Adipose tissue (tissue), 3 donors: ENCODE measurements around the gene XBP1. TPM values are rescaled to one million over a fixed set of nuclear protein-coding genes. Genes with fewer than 3 reads are reported as not detected.
A peak's percentile ranks its signal among the peaks of the same experiment; 100 is the strongest.
"Not testable (repeated sequence)": the region's sequence is repeated elsewhere in the genome, so short reads cannot be mapped to it uniquely, and the experiment has no call there.

ENCODE experiments used
- H3K27ac ChIP-seq: one replicate; pipeline ENCODE4 v1.5.1; 2013; ENCODE audit warnings: low read depth, low read length
- WGBS, 3 donors: extraction: QIAGEN DNeasy Blood & Tissue Kit; methylation state at CpG; one replicate each; pipeline ENCODE4 v1.1.7; 2013; 5-methylcytosine and 5-hydroxymethylcytosine counted together
- polyA plus RNA-seq, 3 donors: library from polyadenylated mRNA; stranded (reverse); fragments of 200-250 nt; gene quantifications; one replicate each; pipeline ENCODE4 v1.2.3, GENCODE V29; 2013
- donor health status: healthy with polysubstance abuse.
- donor health status: Bipolar disorder and iron deficiency.
- donor health status: healthy.

XBP1 gene
- polyA plus RNA-seq, 3 donors = 79.1 to 733 (median 151) TPM

DNA sequence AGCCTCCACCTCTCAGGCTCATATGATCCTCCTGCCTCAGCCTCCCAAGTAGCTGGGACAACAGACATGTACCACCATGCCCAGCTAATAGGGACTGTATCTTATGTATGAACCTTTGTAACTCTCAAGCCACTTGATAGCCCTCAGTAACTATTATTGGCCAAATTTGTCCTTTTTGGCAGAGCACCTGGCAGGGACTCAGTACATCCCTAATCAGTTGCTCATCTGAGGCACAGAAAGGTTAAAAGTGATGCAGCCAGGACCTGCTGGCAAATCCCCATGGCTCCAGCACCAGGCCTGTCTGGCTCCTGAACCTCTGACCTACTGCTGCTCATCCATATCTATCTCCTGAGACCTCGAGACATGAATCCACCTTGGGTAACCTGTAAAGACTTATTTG is 21.1 kb upstream of the XBP1 start:
- WGBS, 3 donors = 68 to 88% (median 82%) methylated on average over 1 of the region's 1 CpG
- H3K27ac ChIP-seq = no peak overlapping the region

DNA sequence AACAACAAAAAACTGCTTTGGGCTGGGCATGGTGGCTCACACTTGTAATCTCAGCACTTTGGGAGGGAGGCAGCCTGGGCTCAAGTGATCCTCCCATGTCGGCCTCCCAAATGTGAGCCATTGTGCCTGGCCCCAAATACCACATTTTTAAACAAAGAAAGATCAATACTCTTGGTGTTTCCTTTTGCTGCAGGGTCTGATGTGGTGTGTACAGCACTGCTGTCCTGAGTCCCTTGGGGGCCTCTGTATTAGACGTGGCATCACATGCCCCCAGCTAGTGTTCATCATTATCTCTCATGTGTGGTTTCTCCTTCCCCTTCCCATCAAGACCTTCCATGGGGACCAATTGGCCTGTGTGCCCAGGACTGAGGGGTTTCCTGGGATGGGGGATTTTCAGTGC is 20.5 kb upstream of the XBP1 start:
- no peak overlapping the region for H3K27ac ChIP-seq
- 62 to 87% (median 77%) methylated on average over 2 of the region's 2 CpGs for WGBS, 3 donors

DNA sequence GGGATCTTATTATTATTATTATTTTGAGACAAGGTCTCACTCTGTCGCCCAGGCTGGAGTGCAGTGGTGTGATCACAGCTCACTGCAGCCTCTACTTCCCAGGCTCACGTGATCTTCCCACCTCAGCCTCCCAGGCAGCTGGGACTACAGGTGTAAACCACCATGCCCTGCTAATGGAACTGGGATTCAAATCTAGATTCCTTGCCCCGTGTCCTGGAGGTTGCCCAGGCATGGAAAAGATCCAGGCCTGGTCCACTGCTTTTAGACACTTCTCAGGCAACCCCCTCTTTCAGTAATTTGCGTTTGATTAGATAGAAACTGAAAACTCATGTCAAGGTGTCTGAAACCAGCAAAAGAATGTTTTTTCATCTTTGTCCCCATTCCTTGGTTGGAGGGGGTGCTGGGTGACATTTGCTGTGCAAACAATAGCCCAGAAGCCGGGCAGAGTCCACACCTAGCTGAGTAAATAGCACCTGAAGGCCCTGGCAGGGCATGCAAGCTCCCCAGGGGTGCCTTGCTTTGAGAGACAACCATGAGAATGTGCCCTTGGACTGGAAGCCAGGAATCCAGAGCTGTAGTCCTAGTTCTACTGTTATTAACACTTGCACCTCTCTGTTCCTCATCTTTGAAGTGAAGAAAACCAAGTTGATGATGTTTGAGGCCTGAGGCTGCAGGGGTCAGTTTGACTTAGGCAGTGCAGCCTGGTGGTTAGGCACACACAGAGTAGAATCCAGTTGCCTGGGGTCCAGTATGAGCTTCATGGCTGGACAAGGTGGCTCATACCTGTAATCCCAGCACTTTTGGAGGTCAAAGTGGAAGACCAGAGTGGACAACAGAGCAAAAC is 19.1 kb upstream of the XBP1 start:
- no peak overlapping the region for H3K27ac ChIP-seq
- WGBS, 3 donors = 27 to 95% (median 76%) methylated on average over 5 of the region's 5 CpGs

DNA sequence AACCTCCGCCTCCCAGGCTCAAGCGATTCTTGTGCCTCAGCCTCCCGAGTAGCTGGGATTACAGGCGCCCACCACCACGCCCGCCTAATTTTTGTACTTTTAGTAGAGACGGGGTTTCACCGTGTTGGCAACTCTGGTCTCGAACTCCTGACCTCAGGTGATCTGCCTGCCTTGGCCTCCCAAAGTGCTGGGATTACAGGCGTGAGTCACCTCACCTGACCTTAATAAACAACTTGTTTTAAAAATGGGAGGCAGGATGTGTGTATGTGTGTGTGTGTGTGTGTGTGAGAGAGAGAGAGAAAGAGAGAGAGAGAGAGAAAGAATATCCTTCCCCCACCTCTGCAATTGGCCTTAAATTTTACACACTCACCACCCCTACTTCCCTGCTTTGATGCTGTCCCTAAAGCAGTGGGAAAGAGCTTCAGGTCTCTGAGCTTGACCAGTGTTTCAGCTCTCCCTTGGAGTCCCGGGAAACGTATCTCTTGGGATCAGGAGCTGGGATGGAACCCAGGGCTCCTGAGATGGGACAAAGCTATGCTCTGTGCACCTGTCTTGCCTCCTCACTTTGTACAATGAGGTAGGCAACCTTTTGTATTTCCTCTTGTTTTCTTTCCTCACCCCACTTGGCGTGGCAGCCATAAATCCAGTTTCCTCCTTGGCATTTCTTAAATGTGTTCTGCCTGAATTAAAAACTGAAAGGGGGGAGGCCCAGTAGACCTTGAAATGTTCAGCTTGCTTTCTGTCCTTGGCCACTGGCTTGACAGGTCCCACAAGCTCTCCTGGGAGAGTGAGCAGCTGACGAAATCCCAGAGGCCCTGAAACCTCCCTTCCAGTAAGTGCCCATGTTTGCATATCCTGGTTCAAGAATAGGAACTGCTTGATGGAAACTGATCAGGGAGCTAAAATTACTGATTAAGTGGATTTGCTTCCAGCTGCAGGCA is 17.8 kb upstream of the XBP1 start:
- H3K27ac ChIP-seq = no peak overlapping the region
- WGBS, 3 donors = 39 to 83% (median 78%) methylated on average over 14 of the region's 14 CpGs

DNA sequence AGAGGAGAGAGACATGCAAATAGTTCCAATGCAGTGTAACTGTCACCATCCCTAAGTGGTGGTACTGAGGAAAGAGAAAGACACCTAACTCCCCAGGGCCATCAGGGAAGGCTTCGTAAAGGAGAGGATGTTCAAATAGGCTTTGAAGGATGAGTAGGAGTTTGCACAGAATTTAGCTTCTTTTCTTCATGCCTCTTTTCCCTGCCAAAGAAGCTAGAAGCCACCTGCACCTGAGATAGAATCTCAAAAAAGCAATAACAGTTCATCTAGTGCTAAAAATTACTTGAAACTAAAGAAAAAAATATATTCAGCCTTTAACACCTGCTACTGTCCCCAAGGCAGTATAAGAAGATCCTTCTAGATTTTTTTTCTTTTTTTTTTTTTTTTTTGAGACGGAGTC is 16.7 kb upstream of the XBP1 start:
- 52 to 99% (median 97%) methylated on average over 2 of the region's 2 CpGs for WGBS, 3 donors
- no peak overlapping the region for H3K27ac ChIP-seq

DNA sequence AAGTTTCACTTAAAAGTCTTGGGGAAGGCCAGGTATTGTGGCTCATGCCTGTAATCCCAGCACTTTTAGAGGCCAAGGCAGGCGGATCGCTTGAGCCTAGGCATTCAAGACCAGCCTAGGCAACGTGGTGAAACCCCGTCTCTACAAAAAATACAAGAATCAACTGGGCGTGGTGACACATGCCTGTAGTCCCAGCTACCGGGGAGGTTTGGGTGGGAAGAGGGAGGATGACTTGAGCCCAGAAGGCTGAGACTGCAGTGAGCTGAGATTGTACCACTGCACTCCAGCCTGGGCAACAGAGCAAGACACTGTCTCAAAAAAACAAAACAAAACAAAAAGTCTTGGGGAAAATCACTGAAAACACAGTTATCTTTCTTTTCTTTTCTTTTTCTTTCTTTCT is 15.4 kb upstream of the XBP1 start:
- 71 to 86% (median 85%) methylated on average over 6 of the region's 6 CpGs for WGBS, 3 donors

DNA sequence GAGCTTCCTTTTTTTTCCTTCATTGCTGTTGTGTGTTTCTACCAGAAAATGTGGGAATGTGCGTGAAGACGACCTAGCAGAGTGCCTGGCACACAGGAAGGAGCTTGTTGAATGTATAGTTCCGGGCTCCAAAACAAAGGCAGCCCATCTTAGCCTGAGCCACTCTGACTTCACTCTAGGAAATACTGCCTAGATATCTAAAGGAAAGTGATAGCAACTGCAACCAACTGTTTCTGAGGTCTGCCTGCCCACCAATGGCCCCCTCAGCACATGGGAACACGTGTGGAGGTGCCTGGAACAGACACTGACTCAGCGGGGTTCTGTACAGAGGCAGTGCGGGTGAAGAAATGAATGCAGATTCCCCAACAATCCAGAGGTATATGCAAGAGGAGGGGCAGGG is 14.7 kb upstream of the XBP1 start:
- no peak overlapping the region for H3K27ac ChIP-seq
- WGBS, 3 donors = 52 to 60% (median 54%) methylated on average over 6 of the region's 6 CpGs

More for the DNA sequence above, 15.4 kb upstream of the XBP1 start:
- no peak overlapping the region for H3K27ac ChIP-seq

DNA sequence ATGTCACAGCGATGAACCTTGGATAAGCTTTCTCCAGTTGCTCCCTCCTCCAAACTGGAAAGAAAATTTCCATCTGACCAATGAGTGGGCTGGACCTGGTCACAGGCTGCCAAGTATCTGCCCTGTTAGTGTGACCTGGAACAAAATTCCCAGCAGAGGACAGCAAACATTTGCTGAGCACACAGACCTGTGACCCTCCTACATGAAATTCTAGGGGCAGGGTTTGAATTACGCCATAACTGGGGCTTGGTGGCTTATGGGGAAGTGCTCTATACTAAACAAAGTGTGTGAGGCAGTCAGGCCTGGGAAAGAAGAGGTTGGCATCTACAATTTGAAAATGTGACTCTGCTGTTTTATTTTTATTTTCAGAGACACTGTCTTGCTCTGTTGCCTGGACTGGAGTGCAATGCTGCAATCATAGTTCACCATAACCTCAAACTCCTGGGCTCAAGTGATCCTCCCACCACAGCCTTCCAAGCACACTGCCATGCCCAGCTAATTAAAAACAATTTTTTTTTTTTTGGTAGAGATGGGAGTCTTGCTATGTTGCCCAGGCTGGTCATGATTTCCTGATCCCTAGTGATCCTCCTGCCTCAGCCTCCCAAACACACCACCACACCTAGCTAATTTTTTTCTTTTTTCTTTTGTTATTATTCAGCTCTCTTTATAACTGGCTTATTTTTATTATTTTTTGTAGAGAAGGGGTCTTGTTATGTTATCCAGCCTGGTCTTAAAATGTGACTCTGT is 13.6 kb upstream of the XBP1 start:
- no peak overlapping the region for H3K27ac ChIP-seq

DNA sequence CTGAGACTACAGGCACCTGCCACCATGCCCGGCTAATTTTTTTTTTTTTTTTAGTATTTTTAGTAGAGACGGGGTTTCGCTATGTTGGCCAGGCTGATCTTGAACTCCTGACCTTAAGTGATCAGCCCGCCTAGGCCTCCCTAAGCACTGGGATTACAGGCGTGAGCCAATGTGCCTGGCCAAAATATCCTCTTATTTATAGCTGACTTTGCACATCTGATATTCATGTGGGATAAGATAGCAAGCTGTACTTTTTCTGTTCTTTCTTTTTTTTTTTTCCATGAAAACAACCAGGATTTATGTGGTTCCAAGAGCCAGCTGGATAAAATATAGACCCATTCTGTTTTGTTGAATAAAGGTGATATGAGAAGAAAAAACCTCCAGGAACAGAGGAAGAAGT is 12.1 kb upstream of the XBP1 start:
- 29 to 47% (median 44%) methylated on average over 5 of the region's 5 CpGs for WGBS, 3 donors
- no peak overlapping the region for H3K27ac ChIP-seq

More for the DNA sequence above, 13.6 kb upstream of the XBP1 start:
- WGBS, 3 donors = 22 to 51% (median 45%) methylated on average over 2 of the region's 2 CpGs

DNA sequence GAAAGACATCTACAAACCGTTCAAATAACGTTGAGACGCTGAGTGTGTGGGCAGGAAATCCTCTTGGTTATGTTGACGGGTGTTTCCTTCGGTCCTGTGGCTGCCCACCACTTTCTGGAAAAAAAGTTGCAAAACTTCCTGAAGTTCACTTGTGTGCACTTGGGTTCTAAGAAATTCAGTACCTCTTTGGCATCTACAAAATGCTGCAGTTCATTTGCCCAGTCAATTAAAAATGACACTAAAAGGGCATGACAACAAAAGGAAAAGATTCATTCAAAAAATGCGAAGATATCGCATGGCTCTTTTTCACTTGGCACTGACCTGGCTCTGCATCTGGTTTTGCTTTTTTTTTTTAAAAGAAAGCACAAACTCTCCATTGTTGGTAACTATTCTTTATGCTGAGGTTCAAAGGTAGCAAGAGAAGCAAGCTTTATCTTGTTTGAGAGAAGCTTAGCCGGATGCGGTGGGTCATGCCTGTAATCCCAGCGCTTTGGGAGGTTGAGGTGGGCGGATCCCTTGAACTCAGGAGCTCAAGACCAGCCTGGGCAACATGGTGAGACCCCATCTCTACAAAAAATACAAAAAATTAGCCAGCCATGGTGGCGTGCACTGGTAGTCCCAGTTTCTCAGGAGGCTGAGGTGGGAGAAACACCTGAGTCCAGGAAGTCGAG is 10.6 kb upstream of the XBP1 start:
- WGBS, 3 donors = 32 to 66% (median 44%) methylated on average over 13 of the region's 13 CpGs
- no peak overlapping the region for H3K27ac ChIP-seq

DNA sequence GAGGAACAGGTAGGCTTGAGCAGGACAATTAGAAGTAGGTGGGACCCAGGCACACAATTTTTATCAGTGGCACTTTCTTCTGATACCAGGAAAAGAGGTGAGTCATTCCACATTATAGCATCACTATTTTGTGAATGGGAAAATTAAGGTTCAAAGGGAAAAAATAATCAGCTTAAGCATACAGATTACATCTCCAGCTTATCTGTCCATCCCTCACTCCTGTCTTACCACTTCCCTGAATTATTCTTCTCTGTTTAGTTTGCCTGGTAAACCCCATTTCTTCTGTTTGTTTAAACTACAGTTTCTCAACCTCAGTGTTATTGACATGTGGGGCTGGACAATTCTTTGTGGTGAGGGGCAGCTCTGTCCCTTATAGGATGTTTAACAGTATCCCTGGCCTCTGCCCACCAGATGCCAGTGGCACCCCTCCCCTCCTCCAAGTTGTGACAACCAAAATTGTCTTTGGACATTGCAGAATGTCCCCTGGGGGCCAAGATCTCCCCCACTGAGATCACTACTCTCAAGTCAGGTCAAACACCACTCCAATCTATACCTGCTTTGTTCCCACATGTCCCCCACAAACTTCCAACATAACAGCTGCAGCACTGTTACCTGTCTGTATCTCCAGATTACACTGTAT is 8.5 kb upstream of the XBP1 start:
- no peak overlapping the region for H3K27ac ChIP-seq

DNA sequence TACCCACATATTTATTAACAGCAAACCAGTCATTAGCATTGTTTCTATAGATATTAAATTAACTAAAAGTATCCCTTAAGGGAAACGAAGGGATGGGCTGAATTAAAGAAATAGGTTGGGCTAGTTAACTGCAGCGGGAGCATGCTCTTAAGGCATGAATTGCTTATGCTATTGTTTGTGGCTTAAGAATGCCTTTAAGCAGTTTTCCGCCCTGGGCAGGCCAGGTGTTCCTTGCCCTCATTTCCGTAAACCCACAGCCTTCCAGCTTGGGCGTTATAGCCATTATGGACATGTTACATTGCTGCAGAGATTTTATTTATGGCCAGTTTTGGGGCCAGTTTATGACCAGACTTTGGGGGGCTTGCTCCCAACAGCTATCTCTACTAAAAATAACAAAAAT is 5.1 kb upstream of the XBP1 start:
- H3K27ac ChIP-seq = not testable (repeated sequence)
- WGBS, 3 donors = 79 to 90% (median 85%) methylated on average over 5 of the region's 5 CpGs

DNA sequence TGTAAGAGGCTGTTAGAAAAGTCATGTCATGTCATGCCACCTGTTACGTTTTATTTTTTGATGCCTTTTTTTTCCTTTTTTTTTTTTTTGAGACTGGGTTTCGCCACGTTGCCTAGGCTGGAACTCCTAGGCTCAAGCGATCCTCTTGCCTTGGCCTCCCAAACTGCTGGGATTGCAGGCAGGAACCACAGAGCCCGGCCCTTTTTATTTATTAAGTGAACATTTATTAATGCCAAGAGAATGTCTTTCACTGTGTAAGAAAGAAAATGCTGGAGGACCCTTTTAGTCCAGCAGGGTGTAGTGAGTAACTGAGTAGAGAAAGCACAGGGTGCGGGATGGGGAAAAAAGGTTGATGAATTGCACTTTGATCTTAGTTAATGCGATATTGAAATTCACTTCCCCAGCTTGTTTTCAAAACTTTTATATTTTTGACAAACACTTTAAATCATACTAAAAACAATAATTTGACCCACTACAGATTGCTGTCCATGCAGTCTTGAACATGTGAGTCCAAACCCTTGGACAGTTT is 2.3 kb upstream of the XBP1 start:
- WGBS, 3 donors = 47 to 65% (median 57%) methylated on average over 7 of the region's 7 CpGs
- H3K27ac ChIP-seq = no peak overlapping the region

DNA sequence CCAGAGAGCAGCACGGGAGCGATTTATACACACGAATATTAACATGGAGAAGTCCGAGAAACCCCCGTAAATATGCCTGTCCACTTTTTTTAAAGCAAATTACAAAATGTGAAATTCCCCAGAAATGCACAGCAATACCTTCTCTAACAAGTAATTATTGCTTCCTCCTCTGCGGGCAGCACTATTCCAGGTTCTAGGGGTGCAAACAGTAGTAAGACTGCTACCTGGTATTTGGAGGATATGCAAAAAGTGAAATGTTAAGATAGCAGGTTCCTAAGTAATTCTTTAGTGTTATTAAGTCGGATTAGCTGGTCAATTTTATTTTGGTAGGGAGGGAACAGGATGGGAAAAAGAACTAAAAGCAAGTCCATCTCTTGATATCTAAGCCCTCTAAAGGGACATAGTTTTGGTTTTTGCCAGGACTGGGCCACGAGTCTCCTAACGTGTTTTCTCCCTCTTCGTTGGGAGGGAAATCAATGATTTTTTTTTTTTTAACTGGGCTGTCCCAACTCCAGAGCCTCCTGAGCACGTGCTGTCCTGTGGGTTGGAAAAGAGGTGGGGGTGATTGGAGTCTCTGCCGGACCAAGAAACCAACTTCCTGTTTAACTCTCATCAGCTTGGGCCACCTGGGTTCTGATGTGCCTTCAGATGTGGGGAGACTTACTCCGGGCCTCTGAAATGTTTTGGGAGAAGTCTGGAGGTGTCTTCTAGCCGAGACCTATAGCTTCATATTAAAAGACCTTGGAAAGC is 1.7 kb upstream of the XBP1 start:
- 15 to 34% (median 32%) methylated on average over 14 of the region's 14 CpGs for WGBS, 3 donors
- peak overlapping the region; percentile 52 for H3K27ac ChIP-seq

DNA sequence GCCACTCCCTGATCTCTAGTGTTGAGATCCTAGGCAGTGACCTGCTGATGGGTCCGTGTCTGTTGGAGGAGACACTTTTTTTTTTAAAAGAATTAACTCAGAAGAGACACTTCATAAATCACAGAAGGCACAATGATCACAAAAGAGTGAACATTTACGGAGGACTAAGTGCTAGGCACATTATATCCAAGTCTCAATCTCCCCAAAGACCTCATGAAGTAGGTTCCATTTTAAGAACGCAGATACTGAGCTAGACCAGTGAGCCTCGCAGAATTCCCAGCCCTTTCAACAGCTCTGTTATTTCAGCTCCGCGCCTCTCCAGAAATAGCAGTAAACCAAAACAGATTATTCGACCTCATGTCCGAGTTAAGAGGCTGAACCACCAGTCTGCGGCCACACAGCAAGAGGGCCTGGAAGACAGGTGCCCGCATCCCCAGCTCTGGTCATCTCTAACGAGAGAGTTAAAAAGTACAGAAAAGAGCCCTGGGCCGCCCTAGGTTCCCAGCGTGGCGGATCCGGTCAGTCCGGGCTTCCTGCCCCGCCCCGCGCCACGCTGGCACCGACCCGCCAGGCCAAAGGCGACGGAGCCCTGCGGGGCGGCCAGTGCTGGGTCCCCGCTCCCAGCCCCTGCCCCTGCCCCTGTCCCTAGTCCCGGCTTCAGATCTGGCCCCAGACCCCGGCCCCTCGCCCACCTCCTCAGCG is 612 bp downstream of the XBP1 start:
- H3K27ac ChIP-seq = peak overlapping the region; percentile 100
- WGBS, 3 donors = 0 to 1% (median 1%) methylated on average over 26 to 31 of the region's 31 CpGs

DNA sequence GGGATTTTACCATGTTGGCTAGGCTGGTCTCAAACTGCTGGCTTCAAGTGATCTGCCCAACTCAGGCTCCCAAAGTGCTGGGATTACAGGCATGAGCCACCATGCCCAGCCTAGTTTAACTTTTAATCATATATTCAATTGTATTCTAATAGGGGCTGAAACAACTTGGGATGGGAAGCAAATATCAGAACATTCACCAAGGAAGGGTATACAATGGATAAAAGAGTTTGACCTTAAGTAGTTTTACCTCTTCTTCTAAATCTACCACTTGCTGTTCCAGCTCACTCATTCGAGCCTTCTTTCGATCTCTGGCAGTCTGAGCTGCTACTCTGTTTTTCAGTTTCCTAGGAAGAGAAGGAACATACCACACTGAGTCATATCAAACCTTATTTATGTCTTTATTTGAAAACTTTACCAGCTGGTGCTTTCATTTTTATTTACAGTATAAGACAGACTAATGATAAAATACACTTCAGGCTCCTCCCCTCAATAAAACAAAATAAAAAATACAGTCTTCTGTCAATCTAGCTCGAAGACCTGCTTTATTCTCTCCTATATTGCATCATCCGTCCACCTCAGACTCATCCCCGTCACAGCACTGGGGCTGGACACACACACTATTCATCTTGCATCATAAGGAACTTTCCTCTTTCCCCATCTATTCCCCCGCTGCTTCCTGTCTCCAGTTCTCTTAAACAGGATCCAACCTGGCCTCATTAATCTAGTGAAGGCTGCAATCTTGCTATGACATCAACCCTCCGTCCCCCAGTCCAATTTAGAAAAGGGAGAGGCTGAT is 1.4 kb downstream of the XBP1 start:
- WGBS, 3 donors = 2 to 4% (median 4%) methylated on average over 7 of the region's 7 CpGs
- H3K27ac ChIP-seq = no peak overlapping the region
